Lung (tissue), 12 donors: ENCODE data around the gene GOLPH3. TPM values are rescaled to one million over a fixed set of nuclear protein-coding genes. Genes with fewer than 3 reads are reported as not detected.

ENCODE experiments used
- ATAC-seq: fragments of 200-7000 bp; cut with Tn5 transposase; one replicate; pipeline ENCODE4 v1.9.1; 2020; ENCODE audit warnings: moderate number of reproducible peaks; ENCODE audit not compliant: insufficient read depth, low FRiP score
- DNase-seq, 3 donors: peaks; one replicate each; pipeline ENCODE4 v3.0.0-alpha.2; 2013 to 2017
- H3K27ac ChIP-seq, 2 donors: one replicate each; pipeline ENCODE4 v1.5.1; 2013; ENCODE audit warnings: mild to moderate bottlenecking in 2 of 2, moderate library complexity in 2 of 2, control low read depth in 1 of 2, inconsistent platforms in 1 of 2, low read depth in 1 of 2, low read length in 1 of 2
- H3K27me3 ChIP-seq, 3 donors: one replicate each; pipeline ENCODE4 v1.5.1; 2013; ENCODE audit warnings: low read length in 2 of 3; ENCODE audit not compliant: control insufficient read depth in 3 of 3, insufficient read depth in 3 of 3
- H3K36me3 ChIP-seq, 4 donors: one replicate each; pipeline ENCODE4 v1.5.1; 2013; ENCODE audit warnings: low read length in 4 of 4, mild to moderate bottlenecking in 1 of 4, moderate library complexity in 1 of 4; ENCODE audit not compliant: control insufficient read depth in 4 of 4, insufficient read depth in 4 of 4
- H3K4me1 ChIP-seq, 5 donors: one replicate each; pipeline ENCODE4 v1.5.1; 2013; ENCODE audit warnings: low read length in 5 of 5, mild to moderate bottlenecking in 2 of 5, moderate library complexity in 1 of 5; ENCODE audit not compliant: control insufficient read depth in 5 of 5, insufficient read depth in 5 of 5
- H3K4me3 ChIP-seq: one replicate; pipeline ENCODE4 v1.5.1; 2013; ENCODE audit warnings: mild to moderate bottlenecking, control low read depth, moderate library complexity
- H3K9ac ChIP-seq, 2 donors: one replicate each; pipeline ENCODE4 v1.5.1; 2013; ENCODE audit warnings: low read length in 2 of 2, control low read depth in 1 of 2; ENCODE audit not compliant: insufficient read depth in 1 of 2
- H3K9me3 ChIP-seq, 4 donors: one replicate each; pipeline ENCODE4 v1.5.1; 2013; ENCODE audit warnings: low read length in 3 of 4, mild to moderate bottlenecking in 1 of 4, moderate library complexity in 1 of 4; ENCODE audit not compliant: control insufficient read depth in 4 of 4, insufficient read depth in 3 of 4
- CTCF ChIP-seq: IDR thresholded peaks from 2 replicates; pipeline ENCODE4 v1.5.1; 2012; ENCODE audit warnings: mild to moderate bottlenecking; ENCODE audit errors: control extremely low read depth, extremely low read depth
- WGBS, 2 donors: extraction: QIAGEN DNeasy Blood & Tissue Kit; methylation state at CpG; one replicate each; pipeline ENCODE4 v1.1.7; 2013; 5-methylcytosine and 5-hydroxymethylcytosine counted together
- polyA plus RNA-seq, 2 donors: library from polyadenylated mRNA; stranded (reverse); fragments of 200-250 nt; gene quantifications; one replicate each; pipeline ENCODE4 v1.2.1, GENCODE V29; 2013
- total RNA-seq, 2 donors: library from RNA; depleted of rRNA in 1 of 2; stranded (reverse); fragments of >200 nt in 1 of 2; gene quantifications; one replicate each; pipeline ENCODE4 v1.2.1, GENCODE V29; 2014 to 2021
- donor health status: control.
- donor health status: control.
- donor health status: Bipolar disorder and iron deficiency.
- donor health status: healthy.
- donor health status: DM: yes; HTN: yes; CAD: no.

Gene GOLPH3
- total and polyA plus RNA-seq, 4 donors: 52.2 to 112 (median 69.9) TPM

- 93 to 94% methylated on average over 9 of the region's 9 CpGs for WGBS, 2 donors
- H3K4me1 ChIP-seq: peaks cover 0 to 35% (median 8%) of the 10 kb centered on the region in 5 donors
- no peaks in the 10 kb centered on the region for H3K9me3 ChIP-seq
- H3K27me3 ChIP-seq: no peaks in the 10 kb centered on the region
- peaks cover 0 to 6% (median 2%) of the 10 kb centered on the region in 4 donors for H3K36me3 ChIP-seq
- no peak for TF ChIP-seq CTCF
- H3K27ac ChIP-seq: no peak overlapping the region
- no peak overlapping the region for H3K4me3 ChIP-seq
- no peak for DNase-seq
- ATAC-seq: no peak
- H3K9ac ChIP-seq: no peak overlapping the region
These were observed 17.5 kb downstream of the GOLPH3 start for GRCh38 chr5:32156635-32157034.

DNA sequence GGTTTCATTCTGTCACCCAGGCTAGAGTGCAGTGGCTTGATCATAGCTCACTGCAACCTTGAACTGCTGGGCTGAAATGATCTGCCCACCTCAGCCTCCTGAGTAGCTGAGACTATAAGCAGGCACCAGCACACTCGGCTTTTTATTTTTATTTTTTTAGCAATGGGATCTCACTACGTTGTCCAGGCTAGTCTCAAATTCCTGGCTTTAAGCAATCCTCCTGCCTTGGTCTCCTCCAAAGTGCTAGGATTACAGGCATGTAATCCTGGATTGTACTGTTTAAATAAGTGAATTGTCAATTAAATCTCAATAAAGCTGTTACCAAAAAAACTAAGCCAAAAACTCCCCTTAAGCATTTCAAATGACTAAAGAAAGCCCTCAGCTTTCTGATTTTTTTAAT, 18.9 kb downstream of the GOLPH3 start:
- ATAC-seq (no peak), DNase-seq (no peak)
- WGBS, 2 donors: 95 to 97% methylated on average over 2 of the region's 2 CpGs
- Histone ChIP-seq H3K9me3 (no peaks in the 10 kb centered on the region), H3K27ac (no peak overlapping the region), H3K4me1 (peaks cover 0 to 37% (median 10%) of the 10 kb centered on the region in 5 donors), H3K27me3 (no peaks in the 10 kb centered on the region), H3K9ac (no peak overlapping the region), H3K36me3 (peaks cover 0 to 6% (median 2%) of the 10 kb centered on the region in 4 donors), H3K4me3 (no peak overlapping the region)
- no peak for TF ChIP-seq CTCF

DNA sequence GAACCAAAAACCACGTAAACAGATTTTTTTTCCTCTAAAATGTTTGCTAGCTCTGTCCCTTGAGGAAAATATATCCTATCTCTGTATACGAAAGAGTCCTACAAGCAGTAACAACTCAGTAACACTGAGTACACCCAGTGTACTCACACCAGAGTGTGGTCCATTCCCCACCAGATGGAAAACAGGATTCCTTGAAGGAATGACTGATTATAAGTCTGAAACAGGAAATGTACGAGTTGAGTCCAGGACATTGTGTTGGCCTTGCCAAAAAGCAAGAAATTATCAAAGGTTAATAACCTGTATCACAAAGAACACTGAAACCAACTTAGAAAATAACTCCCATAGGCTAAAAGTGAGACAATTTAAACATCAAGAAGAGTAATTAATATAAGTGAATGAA, 20.4 kb downstream of the GOLPH3 start:
- no peak overlapping the region for H3K9ac ChIP-seq
- 50 to 71% methylated on average over 3 of the region's 3 CpGs for WGBS, 2 donors
- no peak for TF ChIP-seq CTCF
- peaks cover 0 to 6% (median 2%) of the 10 kb centered on the region in 4 donors for H3K36me3 ChIP-seq
- ATAC-seq: no peak
- peaks cover 0 to 32% (median 11%) of the 10 kb centered on the region in 5 donors for H3K4me1 ChIP-seq
- H3K27me3 ChIP-seq: no peaks in the 10 kb centered on the region
- no peaks in the 10 kb centered on the region for H3K9me3 ChIP-seq
- H3K27ac ChIP-seq: no peak overlapping the region
- H3K4me3 ChIP-seq: no peak overlapping the region
- DNase-seq: peak in 2 of 3 donors; percentile 26 to 50

DNA sequence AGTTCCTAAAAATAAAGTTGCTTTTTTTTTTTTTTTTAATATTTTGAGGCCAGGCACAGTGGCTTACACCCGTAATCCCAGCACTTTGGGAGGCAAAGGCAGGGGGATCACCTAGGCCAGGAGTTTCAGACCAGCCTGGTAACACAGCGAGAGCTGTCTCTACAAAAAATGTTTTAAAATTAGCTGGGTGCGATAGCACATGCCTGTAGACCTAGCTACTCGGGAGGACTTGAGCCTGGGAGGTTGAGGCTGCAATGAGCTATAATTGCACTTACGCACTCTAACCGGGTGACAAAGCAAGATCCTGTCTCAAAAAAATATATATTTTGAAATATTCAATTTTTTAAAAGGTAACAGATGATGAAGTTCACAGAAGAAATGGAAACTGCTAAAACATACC, 22.9 kb downstream of the GOLPH3 start:
- no peak for DNase-seq
- TF ChIP-seq CTCF: no peak
- no peak for ATAC-seq
- Histone ChIP-seq H3K27me3 (no peaks in the 10 kb centered on the region), H3K9ac (no peak overlapping the region), H3K4me3 (no peak overlapping the region), H3K9me3 (no peaks in the 10 kb centered on the region), H3K27ac (no peak overlapping the region), H3K4me1 (peaks cover 0 to 23% (median 7%) of the 10 kb centered on the region in 5 donors), H3K36me3 (peaks cover 0 to 6% (median under 1%) of the 10 kb centered on the region in 4 donors)
- WGBS, 2 donors: 88 to 92% methylated on average over 6 of the region's 6 CpGs
